HG03066 (cell line): Measurements from ENCODE around the gene IFNL1.
"Not testable (repeated sequence)": the region's sequence is repeated elsewhere in the genome, so short reads cannot be mapped to it uniquely, and the experiment has no call there.

Experiments used
- ATAC-seq: cut with Tn5 transposase; IDR thresholded peaks from one replicate; pipeline ENCODE4 v1.9.1; 2021; ENCODE audit warnings: low read depth; ENCODE audit not compliant: unreplicated experiment

The IFNL1 gene

GRCh38 chr19:39269369-39269768, 26.8 kb upstream of the IFNL1 start:
- not testable (repeated sequence) for ATAC-seq

- ATAC-seq, result no peak
Measured at GRCh38 chr19:39270036-39270871, 26.0 kb upstream of the IFNL1 start.

GRCh38 chr19:39273859-39274258, 22.3 kb upstream of the IFNL1 start:
- ATAC-seq, result not testable (repeated sequence)

GRCh38 chr19:39275578-39275977, 20.6 kb upstream of the IFNL1 start:
- ATAC-seq, result no peak

- no peak for ATAC-seq
Measured at GRCh38 chr19:39276740-39277139, 19.5 kb upstream of the IFNL1 start.

- no peak for ATAC-seq
Measured at GRCh38 chr19:39277598-39277997, 18.6 kb upstream of the IFNL1 start.

GRCh38 chr19:39282021-39282420, 14.2 kb upstream of the IFNL1 start:
- ATAC-seq, result no peak

GRCh38 chr19:39284032-39284431, 12.2 kb upstream of the IFNL1 start:
- ATAC-seq, result no peak

- no peak for ATAC-seq
Measured at GRCh38 chr19:39293394-39293793, 2.8 kb upstream of the IFNL1 start.

GRCh38 chr19:39296906-39297305, 699 bp downstream of the IFNL1 start:
- ATAC-seq, result no peak

GRCh38 chr19:39297931-39298634, 1.9 kb downstream of the IFNL1 start:
- ATAC-seq, result no peak

- no peak for ATAC-seq
Measured at GRCh38 chr19:39299404-39299803, 3.2 kb downstream of the IFNL1 start.

GRCh38 chr19:39299832-39300231, 3.6 kb downstream of the IFNL1 start:
- no peak for ATAC-seq

GRCh38 chr19:39301021-39301420, 4.8 kb downstream of the IFNL1 start:
- no peak for ATAC-seq

- no peak for ATAC-seq
Measured at GRCh38 chr19:39301562-39301961, 5.4 kb downstream of the IFNL1 start.

GRCh38 chr19:39303373-39304184, 7.4 kb downstream of the IFNL1 start:
- no peak for ATAC-seq

GRCh38 chr19:39304185-39304513, 7.9 kb downstream of the IFNL1 start:
- ATAC-seq, result no peak

GRCh38 chr19:39304701-39305571, 8.7 kb downstream of the IFNL1 start:
- ATAC-seq, result no peak

GRCh38 chr19:39306075-39306474, 9.9 kb downstream of the IFNL1 start:
- ATAC-seq, result no peak
